IMR-90 (cell line): ENCODE measurements around the gene DUSP10. TPM values are rescaled to one million over a fixed set of nuclear protein-coding genes. Genes with fewer than 3 reads are reported as not detected.

Experiments
- ATAC-seq: fragments of 200-7000 bp; cut with Tn5 transposase; 2 replicates; pipeline ENCODE4 v1.9.1; 2020; ENCODE audit warnings: low read depth, mild to moderate bottlenecking, moderate library complexity
- BruUV-seq: library from RNA; stranded (reverse); fragments of 400-500 nt; replicated peaks from 2 replicates; lab custom pipeline; 2021; lab: Mats Ljungman, UMichigan
- CTCF ChIA-PET: fragments of 300-600 bp; formaldehyde crosslinking; extraction: SDS; loops from one replicate; lab custom pipeline; 2021; ENCODE audit warnings: antibody characterized with exemption; lab: Yijun Ruan, JAX
- POLR2A ChIA-PET: fragments of 300-600 bp; sonication (Branson Sonifier 250); formaldehyde crosslinking; loops from one replicate; lab custom pipeline; 2022; ENCODE audit warnings: antibody characterized with exemption; ENCODE audit not compliant: unreplicated experiment; lab: Charles Lee
- DNase-seq: peaks from one replicate; pipeline ENCODE4 v3.0.0; 2013
- H2AFZ ChIP-seq: replicated peaks from 2 replicates; pipeline ENCODE3; 2013; ENCODE audit warnings: low read length, mild to moderate bottlenecking; ENCODE audit not compliant: poor library complexity
- H2AK5ac ChIP-seq: 2 replicates; pipeline ENCODE4 v1.6.1; 2013; ENCODE audit warnings: low read depth, low read length, inconsistent platforms
- H2AK9ac ChIP-seq: replicated peaks from 2 replicates; pipeline ENCODE3; 2013; ENCODE audit warnings: mild to moderate bottlenecking, low read depth, low read length, moderate library complexity; ENCODE audit not compliant: poor library complexity
- H2BK120ac ChIP-seq: 2 replicates; pipeline ENCODE4 v1.6.1; 2013; ENCODE audit warnings: low read depth, low read length, inconsistent platforms
- H2BK15ac ChIP-seq: 3 replicates; pipeline ENCODE4 v1.6.1; 2013; ENCODE audit warnings: low read depth, low read length, inconsistent platforms
- H2BK20ac ChIP-seq: 2 replicates; pipeline ENCODE4 v1.6.1; 2013; ENCODE audit warnings: low read depth, mild to moderate bottlenecking, inconsistent platforms, low read length, moderate library complexity
- H2BK5ac ChIP-seq: 2 replicates; pipeline ENCODE4 v1.6.1; 2013; ENCODE audit warnings: mild to moderate bottlenecking, low read depth, low read length, inconsistent platforms; ENCODE audit not compliant: poor library complexity, severe bottlenecking
- H3K14ac ChIP-seq: replicated peaks from 2 replicates; pipeline ENCODE4 v1.6.1; 2013; ENCODE audit warnings: low read depth, low read length, inconsistent platforms
- H3K18ac ChIP-seq: 2 replicates; pipeline ENCODE4 v1.6.1; 2013; ENCODE audit warnings: low read depth, low read length, control low read depth
- H3K23ac ChIP-seq: 2 replicates; pipeline ENCODE4 v1.6.1; 2013; ENCODE audit warnings: low read depth, low read length, inconsistent platforms
- H3K27ac ChIP-seq: 2 replicates; pipeline ENCODE4 v1.5.1; 2013; ENCODE audit warnings: mild to moderate bottlenecking, control low read depth, low read length; ENCODE audit not compliant: insufficient read depth
- H3K27me3 ChIP-seq: 2 replicates; pipeline ENCODE4 v1.6.1; 2013; ENCODE audit warnings: low read length; ENCODE audit not compliant: control insufficient read depth, insufficient read depth
- H3K36me3 ChIP-seq: 2 replicates; pipeline ENCODE4 v1.6.1; 2013; ENCODE audit warnings: low read length, mixed read lengths; ENCODE audit not compliant: control insufficient read depth, insufficient read depth
- H3K4ac ChIP-seq: 2 replicates; pipeline ENCODE4 v1.6.1; 2013; ENCODE audit warnings: low read depth, low read length, inconsistent platforms
- H3K4me1 ChIP-seq: 2 replicates; pipeline ENCODE4 v1.6.1; 2013; ENCODE audit warnings: low read length, mixed read lengths; ENCODE audit not compliant: control insufficient read depth, insufficient read depth
- H3K4me2 ChIP-seq: 2 replicates; pipeline ENCODE4 v1.6.1; 2013; ENCODE audit warnings: low read depth, mild to moderate bottlenecking, control low read depth, low read length, moderate library complexity
- H3K4me3 ChIP-seq: 2 replicates; pipeline ENCODE4 v1.5.1; 2013; ENCODE audit warnings: low read depth, mild to moderate bottlenecking, control low read depth, low read length, moderate library complexity; ENCODE audit not compliant: insufficient read depth
- H3K56ac ChIP-seq: 2 replicates; pipeline ENCODE4 v1.6.1; 2013; ENCODE audit warnings: low read length, inconsistent platforms; ENCODE audit not compliant: insufficient read depth; ENCODE audit errors: extremely low read depth
- H3K79me1 ChIP-seq, 2 experiments: 2 replicates each; pipeline ENCODE4 v1.6.1; 2013; ENCODE audit warnings: low read length in 2 of 2, inconsistent platforms in 1 of 2, low read depth in 1 of 2
- H3K9ac ChIP-seq: 2 replicates; pipeline ENCODE4 v1.6.1; 2013; ENCODE audit warnings: low read depth, low read length, control low read depth
- H3K9me1 ChIP-seq: 2 replicates; pipeline ENCODE4 v1.6.1; 2013; ENCODE audit warnings: low read length, inconsistent platforms; ENCODE audit not compliant: insufficient read depth
- H3K9me3 ChIP-seq: 2 replicates; pipeline ENCODE4 v1.6.1; 2013; ENCODE audit warnings: low read length; ENCODE audit not compliant: control insufficient read depth, insufficient read depth
- H4K20me1 ChIP-seq: 2 replicates; pipeline ENCODE4 v1.6.1; 2013; ENCODE audit warnings: low read length, inconsistent platforms; ENCODE audit not compliant: insufficient read depth
- H4K5ac ChIP-seq: 2 replicates; pipeline ENCODE4 v1.6.1; 2013; ENCODE audit warnings: mild to moderate bottlenecking, low read depth, low read length, control low read depth
- H4K8ac ChIP-seq, 2 experiments: 2 replicates each; pipeline ENCODE4 v1.6.1; 2013; ENCODE audit warnings: low read depth in 2 of 2, low read length in 2 of 2, control low read depth in 1 of 2, inconsistent platforms in 1 of 2
- H4K91ac ChIP-seq: 2 replicates; pipeline ENCODE4 v1.6.1; 2013; ENCODE audit warnings: low read depth, low read length, inconsistent platforms; ENCODE audit not compliant: insufficient read depth
- BHLHE40 ChIP-seq: fragments of 150-350 bp; IDR thresholded peaks from 2 replicates; pipeline ENCODE4 v1.6.1; 2016; ENCODE audit warnings: mild to moderate bottlenecking, low read depth, low read length
- CEBPB ChIP-seq: IDR thresholded peaks from 2 replicates; pipeline ENCODE4 v1.6.1; 2012; ENCODE audit warnings: low read depth, low read length, improper control_type of control experiment
- ELK1 ChIP-seq: fragments of 150-350 bp; IDR thresholded peaks from 2 replicates; pipeline ENCODE4 v1.6.1; 2016; ENCODE audit warnings: low read depth, mild to moderate bottlenecking, low read length, moderate library complexity, borderline replicate concordance
- MAFK ChIP-seq: IDR thresholded peaks from 2 replicates; pipeline ENCODE4 v1.6.1; 2012; ENCODE audit warnings: low read depth, low read length, improper control_type of control experiment
- MAZ ChIP-seq: IDR thresholded peaks from 2 replicates; pipeline ENCODE4 v1.6.1; 2012; ENCODE audit warnings: low read depth, mild to moderate bottlenecking, low read length, improper control_type of control experiment, moderate library complexity, borderline replicate concordance
- NFE2L2 ChIP-seq: fragments of 150-350 bp; IDR thresholded peaks from 2 replicates; pipeline ENCODE4 v1.6.1; 2016; ENCODE audit warnings: low read depth, mild to moderate bottlenecking, low read length
- RAD21 ChIP-seq: IDR thresholded peaks from 2 replicates; pipeline ENCODE4 v1.6.1; 2012; ENCODE audit warnings: low read length, improper control_type of control experiment
- RCOR1 ChIP-seq: IDR thresholded peaks from 2 replicates; pipeline ENCODE4 v1.6.1; 2012; ENCODE audit warnings: mild to moderate bottlenecking, low read length, improper control_type of control experiment; ENCODE audit not compliant: insufficient replicate concordance
- RFX5 ChIP-seq: IDR thresholded peaks from 2 replicates; pipeline ENCODE4 v1.8.0; 2012; ENCODE audit warnings: low read depth, mild to moderate bottlenecking, low read length, moderate library complexity
- SMC3 ChIP-seq: fragments of 150-350 bp; IDR thresholded peaks from 2 replicates; pipeline ENCODE4 v1.6.1; 2016; ENCODE audit warnings: low read depth, mild to moderate bottlenecking, antibody characterized with exemption, low read length, moderate library complexity
- WGBS, 2 experiments: methylation state at CpG; one replicate each; pipeline versions ENCODE4 v1.1.5 to v1.1.7; 2013; ENCODE audit warnings: missing lambda C conversion rate in 2 of 2; ENCODE audit not compliant: insufficient read length in 1 of 2; ENCODE audit errors: extremely low coverage in 2 of 2; 5-methylcytosine and 5-hydroxymethylcytosine counted together
- dilution Hi-C: fragments of 300-500 bp; cut with HindIII; formaldehyde crosslinking; loops from one replicate; pipeline ENCODE4 v1.14.3; 2018; ENCODE audit warnings: low sequenced_read_pairs; ENCODE audit not compliant: unreplicated experiment
- in situ Hi-C: fragments of 300-500 bp; cut with MboI; formaldehyde crosslinking; loops from 3 replicates; pipeline ENCODE4 v1.14.3; 2019; ENCODE audit warnings: low sequenced_read_pairs, inconsistent platforms, mixed read lengths
- intact Hi-C: fragments of 100-400 bp; cut with micrococcal nuclease; formaldehyde crosslinking; loops from 2 replicates; pipeline ENCODE4 v1.10.0; 2022
- polyA plus RNA-seq, 3 experiments: library from polyadenylated mRNA; depleted of rRNA; stranded (reverse); fragments of >200 nt; gene quantifications; 2 replicates each; pipeline ENCODE4 v1.2.3, GENCODE V29; 2012; ENCODE audit warnings: low replicate concordance in 1 of 3
- total RNA-seq: library from RNA; depleted of rRNA; stranded (reverse); fragments of >200 nt; gene quantifications from 2 replicates; pipeline ENCODE4 v1.2.3, GENCODE V29; 2012
- TF ChIP-seq, protein P1 (sequence below): fragments of 150-350 bp; IDR thresholded peaks from 2 replicates; pipeline ENCODE4 v1.6.1; 2017; ENCODE audit warnings: mild to moderate bottlenecking, antibody characterized with exemption, low read length, low read depth

The DUSP10 gene
- total and polyA plus RNA-seq, 2 of the 4 experiments (the other 2 are of a cell fraction) = 41.7 to 59.1 TPM

- H3K36me3 ChIP-seq = no peaks in the 10 kb centered on the region
- intact Hi-C loops = no loop called here
- TF ChIP-seq BHLHE40 (no peak), RAD21 (no peak), NFE2L2 (no peak), RCOR1 (no peak), ELK1 (no peak), MAFK (no peak), RFX5 (no peak), SMC3 (no peak), MAZ (no peak), CEBPB (no peak)
- TF ChIP-seq, protein P1, sequence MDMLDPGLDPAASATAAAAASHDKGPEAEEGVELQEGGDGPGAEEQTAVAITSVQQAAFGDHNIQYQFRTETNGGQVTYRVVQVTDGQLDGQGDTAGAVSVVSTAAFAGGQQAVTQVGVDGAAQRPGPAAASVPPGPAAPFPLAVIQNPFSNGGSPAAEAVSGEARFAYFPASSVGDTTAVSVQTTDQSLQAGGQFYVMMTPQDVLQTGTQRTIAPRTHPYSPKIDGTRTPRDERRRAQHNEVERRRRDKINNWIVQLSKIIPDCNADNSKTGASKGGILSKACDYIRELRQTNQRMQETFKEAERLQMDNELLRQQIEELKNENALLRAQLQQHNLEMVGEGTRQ = no peak
These were observed 24.3 kb upstream of the DUSP10 start for GRCh38 chr1:221766210-221766609.

More at GRCh38 chr1:221766210-221766609, 24.3 kb upstream of the DUSP10 start:
- ATAC-seq (peak; percentile 54), DNase-seq (peak; percentile 83)
- ChIA-PET POLR2A (no interaction called here), CTCF (no interaction called here)
- Histone ChIP-seq H4K5ac (no peak overlapping the region), H3K18ac (no peak overlapping the region), H4K8ac (0 out of 4 replicates have a peak overlapping the region, but pooled peaks of 1 of the 2 experiments have one; percentile 8), H2BK120ac (no peak overlapping the region), H3K9me1 (peaks cover 5% of the 10 kb centered on the region; the same call in 1 of the 2 replicates), H4K91ac (no peak overlapping the region), H3K27ac (no peak overlapping the region), H2BK20ac (no peak overlapping the region), H3K9me3 (no peaks in the 10 kb centered on the region), H3K9ac (no peak overlapping the region), H3K27me3 (no peaks in the 10 kb centered on the region), H3K4me2 (no peak overlapping the region), H3K4ac (no peak overlapping the region), H3K56ac (no peak overlapping the region), H2AK9ac (no peak overlapping the region), H3K4me1 (peaks cover 2% of the 10 kb centered on the region), H3K79me1 (no peaks in the 10 kb centered on the region; a peak in 1 of 4 replicates), H3K23ac (no peak overlapping the region), H2AK5ac (no peak overlapping the region; the same call in 1 of the 2 replicates), H2AFZ (no peak overlapping the region), H4K20me1 (no peaks in the 10 kb centered on the region), H3K4me3 (no peak overlapping the region), H2BK15ac (peak overlapping the region; percentile 81; the same call in 2 of the 3 replicates), H3K14ac (no peak overlapping the region), H2BK5ac (no peak overlapping the region)
- BruUV-seq = no TSS peak
- dilution Hi-C loops (no loop called here), in situ Hi-C loops (no loop called here)
- WGBS, 2 experiments = no CpG with 5 or more reads among the region's 1 CpG
